ENCODE data around the gene ATP2B1.
A peak's percentile ranks its signal among the peaks of the same experiment; 100 is the strongest.

ATP2B1 gene

GRCh38 chr12:89621521-89621920 is 87.1 kb downstream of the ATP2B1 start:
- no peak for TF ChIP-seq CTCF (IDR thresholded peaks at IDR 0.05; ENCODE audit: extremely low read depth, missing control alignments)
- DNase-seq (ENCODE audit: low spot score) = no peak

GRCh38 chr12:89619764-89620163 is 88.9 kb downstream of the ATP2B1 start:
- no peak for DNase-seq (ENCODE audit: low spot score)

GRCh38 chr12:89618113-89618862 is 90.3 kb downstream of the ATP2B1 start:
- no peak for TF ChIP-seq CTCF (IDR thresholded peaks at IDR 0.05; ENCODE audit: extremely low read depth, missing control alignments)
- DNase-seq (ENCODE audit: low spot score) = no peak

More at GRCh38 chr12:89619764-89620163, 88.9 kb downstream of the ATP2B1 start:
- no peak for TF ChIP-seq CTCF (IDR thresholded peaks at IDR 0.05; ENCODE audit: extremely low read depth, missing control alignments)

- no peak for DNase-seq (ENCODE audit: low spot score)
- TF ChIP-seq CTCF (IDR thresholded peaks at IDR 0.05; ENCODE audit: extremely low read depth, missing control alignments) = no peak
Measured at GRCh38 chr12:89610366-89610765, 98.3 kb downstream of the ATP2B1 start.

GRCh38 chr12:89603678-89604077 is 105.0 kb downstream of the ATP2B1 start:
- DNase-seq (ENCODE audit: low spot score) = no peak

GRCh38 chr12:89597770-89598169 is 110.9 kb downstream of the ATP2B1 start:
- no peak for TF ChIP-seq CTCF (IDR thresholded peaks at IDR 0.05; ENCODE audit: extremely low read depth, missing control alignments)

More at GRCh38 chr12:89603678-89604077, 105.0 kb downstream of the ATP2B1 start:
- no peak for TF ChIP-seq CTCF (IDR thresholded peaks at IDR 0.05; ENCODE audit: extremely low read depth, missing control alignments)

GRCh38 chr12:89597210-89597609 is 111.4 kb downstream of the ATP2B1 start:
- DNase-seq (ENCODE audit: low spot score) = no peak
- no peak for TF ChIP-seq CTCF (IDR thresholded peaks at IDR 0.05; ENCODE audit: extremely low read depth, missing control alignments)

More at GRCh38 chr12:89597770-89598169, 110.9 kb downstream of the ATP2B1 start:
- DNase-seq (ENCODE audit: low spot score) = peak; percentile 25
